GM12873 (cell line): ENCODE results near the gene OTUD4.

Source experiments
- CTCF ChIP-seq: IDR thresholded peaks from 2 replicates; pipeline ENCODE4 v1.5.1; 2012; ENCODE audit warnings: low read depth, mild to moderate bottlenecking, moderate library complexity, low read length, control low read depth; ENCODE audit not compliant: insufficient read depth; ENCODE audit errors: missing control alignments

OTUD4 gene

GRCh38 chr4:145177511-145177905, 2.9 kb downstream of the OTUD4 start:
- TF ChIP-seq CTCF, result no peak

- TF ChIP-seq CTCF, result no peak
Measured at GRCh38 chr4:145176641-145177432, 3.6 kb downstream of the OTUD4 start.

- TF ChIP-seq CTCF, result no peak
Measured at GRCh38 chr4:145171911-145172310, 8.5 kb downstream of the OTUD4 start.

- no peak for TF ChIP-seq CTCF
Measured at GRCh38 chr4:145170223-145170622, 10.2 kb downstream of the OTUD4 start.

GRCh38 chr4:145168581-145169187, 11.7 kb downstream of the OTUD4 start:
- no peak for TF ChIP-seq CTCF

- no peak for TF ChIP-seq CTCF
Measured at GRCh38 chr4:145167887-145168286, 12.5 kb downstream of the OTUD4 start.

GRCh38 chr4:145161549-145161948, 18.8 kb downstream of the OTUD4 start:
- TF ChIP-seq CTCF, result no peak
